ENCODE measurements around the gene UQCC3. TPM values are rescaled to one million over a fixed set of nuclear protein-coding genes. Genes with fewer than 3 reads are reported as not detected.
A peak's percentile ranks its signal among the peaks of the same experiment; 100 is the strongest.

The UQCC3 gene
- total and polyA plus RNA-seq, 2 of the 13 experiments (the other 11 are each of a cell fraction or from before 2014, with no cell fraction given), result 7.7 to 16.0 TPM

DNA sequence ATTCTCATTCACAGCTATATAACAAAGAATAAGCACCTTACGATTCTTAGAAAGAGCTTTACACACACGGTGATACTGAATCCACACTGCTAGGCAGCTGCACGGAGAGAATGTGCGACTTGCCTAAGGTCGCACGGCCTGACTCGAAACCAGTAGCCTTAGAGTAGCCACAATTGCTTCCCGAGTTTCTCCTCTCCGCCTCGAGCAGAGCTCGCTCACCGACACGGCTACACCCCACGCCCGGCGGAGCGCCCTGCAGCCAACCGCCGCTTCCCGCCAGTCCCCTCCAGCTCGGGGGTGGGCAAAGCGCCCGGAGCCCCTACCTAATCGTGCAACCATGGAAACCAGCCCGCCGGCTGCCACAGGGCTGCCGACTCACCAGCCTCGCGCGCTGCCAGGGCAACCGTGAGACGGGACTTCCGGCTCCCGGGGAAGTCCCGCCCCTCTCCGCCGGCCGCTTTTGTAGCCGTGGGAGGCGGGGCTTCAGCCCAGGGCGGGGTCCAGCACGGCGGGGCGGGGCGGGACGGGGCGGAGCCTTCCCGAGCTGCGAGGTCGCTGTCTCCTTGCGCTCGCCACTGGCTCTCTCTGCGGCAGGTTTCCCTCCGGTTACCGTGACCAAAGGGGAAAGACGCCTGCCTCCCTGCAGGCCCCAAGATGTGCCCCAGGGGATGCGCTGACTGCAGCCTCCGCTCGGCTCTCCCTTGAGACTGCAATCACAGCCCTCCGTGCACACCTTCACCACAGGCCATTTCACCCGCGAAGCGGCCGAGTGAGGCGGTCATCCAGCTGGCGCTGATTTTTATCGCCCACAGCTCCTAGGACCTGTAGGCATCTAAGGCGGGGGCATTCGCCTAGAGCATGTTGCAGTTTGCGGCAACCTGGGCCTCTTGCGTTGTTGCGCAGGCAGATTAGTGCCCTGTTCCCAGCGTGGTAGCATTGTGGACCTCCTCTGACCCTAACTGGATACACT, 34.7 kb downstream of the UQCC3 start (continued):
- TF ChIP-seq, protein P1, sequence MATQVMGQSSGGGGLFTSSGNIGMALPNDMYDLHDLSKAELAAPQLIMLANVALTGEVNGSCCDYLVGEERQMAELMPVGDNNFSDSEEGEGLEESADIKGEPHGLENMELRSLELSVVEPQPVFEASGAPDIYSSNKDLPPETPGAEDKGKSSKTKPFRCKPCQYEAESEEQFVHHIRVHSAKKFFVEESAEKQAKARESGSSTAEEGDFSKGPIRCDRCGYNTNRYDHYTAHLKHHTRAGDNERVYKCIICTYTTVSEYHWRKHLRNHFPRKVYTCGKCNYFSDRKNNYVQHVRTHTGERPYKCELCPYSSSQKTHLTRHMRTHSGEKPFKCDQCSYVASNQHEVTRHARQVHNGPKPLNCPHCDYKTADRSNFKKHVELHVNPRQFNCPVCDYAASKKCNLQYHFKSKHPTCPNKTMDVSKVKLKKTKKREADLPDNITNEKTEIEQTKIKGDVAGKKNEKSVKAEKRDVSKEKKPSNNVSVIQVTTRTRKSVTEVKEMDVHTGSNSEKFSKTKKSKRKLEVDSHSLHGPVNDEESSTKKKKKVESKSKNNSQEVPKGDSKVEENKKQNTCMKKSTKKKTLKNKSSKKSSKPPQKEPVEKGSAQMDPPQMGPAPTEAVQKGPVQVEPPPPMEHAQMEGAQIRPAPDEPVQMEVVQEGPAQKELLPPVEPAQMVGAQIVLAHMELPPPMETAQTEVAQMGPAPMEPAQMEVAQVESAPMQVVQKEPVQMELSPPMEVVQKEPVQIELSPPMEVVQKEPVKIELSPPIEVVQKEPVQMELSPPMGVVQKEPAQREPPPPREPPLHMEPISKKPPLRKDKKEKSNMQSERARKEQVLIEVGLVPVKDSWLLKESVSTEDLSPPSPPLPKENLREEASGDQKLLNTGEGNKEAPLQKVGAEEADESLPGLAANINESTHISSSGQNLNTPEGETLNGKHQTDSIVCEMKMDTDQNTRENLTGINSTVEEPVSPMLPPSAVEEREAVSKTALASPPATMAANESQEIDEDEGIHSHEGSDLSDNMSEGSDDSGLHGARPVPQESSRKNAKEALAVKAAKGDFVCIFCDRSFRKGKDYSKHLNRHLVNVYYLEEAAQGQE (IDR thresholded peaks at IDR 0.05; ENCODE audit: borderline replicate concordance in 1 of 2, low read depth in 1 of 2, low read length in 2 of 2), result peak in 1 of 2 experiments; percentile 36; a peak in 1 of 4 replicates
- TF ChIP-seq TBP (CRISPR knock-in tag; IDR thresholded peaks at IDR 0.05) (no peak), SAFB2 (CRISPR knock-in tag; IDR thresholded peaks at IDR 0.05; ENCODE audit: borderline replicate concordance, low read depth) (no peak; the same call in 1 of the 2 replicates), ATF7-NPFF (CRISPR knock-in tag; IDR thresholded peaks at IDR 0.05; ENCODE audit: low read depth) (peak; percentile 74), SMYD3 (CRISPR knock-in tag; IDR thresholded peaks at IDR 0.05) (no peak), HCFC1 (IDR thresholded peaks at IDR 0.05; ENCODE audit: low read depth, low read length) (no peak), MAZ (IDR thresholded peaks at IDR 0.05; ENCODE audit: borderline replicate concordance, low read depth, low read length) (no peak), MAZ (CRISPR knock-in tag; IDR thresholded peaks at IDR 0.05; ENCODE audit: low read depth) (peak; percentile 63)
- TF ChIP-seq, protein P2, sequence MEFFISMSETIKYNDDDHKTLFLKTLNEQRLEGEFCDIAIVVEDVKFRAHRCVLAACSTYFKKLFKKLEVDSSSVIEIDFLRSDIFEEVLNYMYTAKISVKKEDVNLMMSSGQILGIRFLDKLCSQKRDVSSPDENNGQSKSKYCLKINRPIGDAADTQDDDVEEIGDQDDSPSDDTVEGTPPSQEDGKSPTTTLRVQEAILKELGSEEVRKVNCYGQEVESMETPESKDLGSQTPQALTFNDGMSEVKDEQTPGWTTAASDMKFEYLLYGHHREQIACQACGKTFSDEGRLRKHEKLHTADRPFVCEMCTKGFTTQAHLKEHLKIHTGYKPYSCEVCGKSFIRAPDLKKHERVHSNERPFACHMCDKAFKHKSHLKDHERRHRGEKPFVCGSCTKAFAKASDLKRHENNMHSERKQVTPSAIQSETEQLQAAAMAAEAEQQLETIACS (CRISPR knock-in tag; IDR thresholded peaks at IDR 0.05), result no peak
- TF ChIP-seq, protein P3, sequence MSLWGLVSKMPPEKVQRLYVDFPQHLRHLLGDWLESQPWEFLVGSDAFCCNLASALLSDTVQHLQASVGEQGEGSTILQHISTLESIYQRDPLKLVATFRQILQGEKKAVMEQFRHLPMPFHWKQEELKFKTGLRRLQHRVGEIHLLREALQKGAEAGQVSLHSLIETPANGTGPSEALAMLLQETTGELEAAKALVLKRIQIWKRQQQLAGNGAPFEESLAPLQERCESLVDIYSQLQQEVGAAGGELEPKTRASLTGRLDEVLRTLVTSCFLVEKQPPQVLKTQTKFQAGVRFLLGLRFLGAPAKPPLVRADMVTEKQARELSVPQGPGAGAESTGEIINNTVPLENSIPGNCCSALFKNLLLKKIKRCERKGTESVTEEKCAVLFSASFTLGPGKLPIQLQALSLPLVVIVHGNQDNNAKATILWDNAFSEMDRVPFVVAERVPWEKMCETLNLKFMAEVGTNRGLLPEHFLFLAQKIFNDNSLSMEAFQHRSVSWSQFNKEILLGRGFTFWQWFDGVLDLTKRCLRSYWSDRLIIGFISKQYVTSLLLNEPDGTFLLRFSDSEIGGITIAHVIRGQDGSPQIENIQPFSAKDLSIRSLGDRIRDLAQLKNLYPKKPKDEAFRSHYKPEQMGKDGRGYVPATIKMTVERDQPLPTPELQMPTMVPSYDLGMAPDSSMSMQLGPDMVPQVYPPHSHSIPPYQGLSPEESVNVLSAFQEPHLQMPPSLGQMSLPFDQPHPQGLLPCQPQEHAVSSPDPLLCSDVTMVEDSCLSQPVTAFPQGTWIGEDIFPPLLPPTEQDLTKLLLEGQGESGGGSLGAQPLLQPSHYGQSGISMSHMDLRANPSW (CRISPR knock-in tag; IDR thresholded peaks at IDR 0.05; ENCODE audit: borderline replicate concordance), result no peak
- TF ChIP-seq, protein P4, sequence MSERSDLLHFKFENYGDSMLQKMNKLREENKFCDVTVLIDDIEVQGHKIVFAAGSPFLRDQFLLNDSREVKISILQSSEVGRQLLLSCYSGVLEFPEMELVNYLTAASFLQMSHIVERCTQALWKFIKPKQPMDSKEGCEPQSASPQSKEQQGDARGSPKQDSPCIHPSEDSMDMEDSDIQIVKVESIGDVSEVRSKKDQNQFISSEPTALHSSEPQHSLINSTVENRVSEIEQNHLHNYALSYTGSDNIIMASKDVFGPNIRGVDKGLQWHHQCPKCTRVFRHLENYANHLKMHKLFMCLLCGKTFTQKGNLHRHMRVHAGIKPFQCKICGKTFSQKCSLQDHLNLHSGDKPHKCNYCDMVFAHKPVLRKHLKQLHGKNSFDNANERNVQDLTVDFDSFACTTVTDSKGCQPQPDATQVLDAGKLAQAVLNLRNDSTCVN (CRISPR knock-in tag; IDR thresholded peaks at IDR 0.05; ENCODE audit: borderline replicate concordance), result 0 out of 2 replicates have a peak, but pooled peaks have one; percentile 12
